ENCODE data around the gene OTUD4.
"Not testable (repeated sequence)": the region's sequence is repeated elsewhere in the genome, so short reads cannot be mapped to it uniquely, and the experiment has no call there.

OTUD4 gene, protein sequence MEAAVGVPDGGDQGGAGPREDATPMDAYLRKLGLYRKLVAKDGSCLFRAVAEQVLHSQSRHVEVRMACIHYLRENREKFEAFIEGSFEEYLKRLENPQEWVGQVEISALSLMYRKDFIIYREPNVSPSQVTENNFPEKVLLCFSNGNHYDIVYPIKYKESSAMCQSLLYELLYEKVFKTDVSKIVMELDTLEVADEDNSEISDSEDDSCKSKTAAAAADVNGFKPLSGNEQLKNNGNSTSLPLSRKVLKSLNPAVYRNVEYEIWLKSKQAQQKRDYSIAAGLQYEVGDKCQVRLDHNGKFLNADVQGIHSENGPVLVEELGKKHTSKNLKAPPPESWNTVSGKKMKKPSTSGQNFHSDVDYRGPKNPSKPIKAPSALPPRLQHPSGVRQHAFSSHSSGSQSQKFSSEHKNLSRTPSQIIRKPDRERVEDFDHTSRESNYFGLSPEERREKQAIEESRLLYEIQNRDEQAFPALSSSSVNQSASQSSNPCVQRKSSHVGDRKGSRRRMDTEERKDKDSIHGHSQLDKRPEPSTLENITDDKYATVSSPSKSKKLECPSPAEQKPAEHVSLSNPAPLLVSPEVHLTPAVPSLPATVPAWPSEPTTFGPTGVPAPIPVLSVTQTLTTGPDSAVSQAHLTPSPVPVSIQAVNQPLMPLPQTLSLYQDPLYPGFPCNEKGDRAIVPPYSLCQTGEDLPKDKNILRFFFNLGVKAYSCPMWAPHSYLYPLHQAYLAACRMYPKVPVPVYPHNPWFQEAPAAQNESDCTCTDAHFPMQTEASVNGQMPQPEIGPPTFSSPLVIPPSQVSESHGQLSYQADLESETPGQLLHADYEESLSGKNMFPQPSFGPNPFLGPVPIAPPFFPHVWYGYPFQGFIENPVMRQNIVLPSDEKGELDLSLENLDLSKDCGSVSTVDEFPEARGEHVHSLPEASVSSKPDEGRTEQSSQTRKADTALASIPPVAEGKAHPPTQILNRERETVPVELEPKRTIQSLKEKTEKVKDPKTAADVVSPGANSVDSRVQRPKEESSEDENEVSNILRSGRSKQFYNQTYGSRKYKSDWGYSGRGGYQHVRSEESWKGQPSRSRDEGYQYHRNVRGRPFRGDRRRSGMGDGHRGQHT

GRCh38 chr4:145180298-145181090, at the start of gene OTUD4:
Gene OTUD4, minus strand, starts transcription at chr4:145180589. Its CDS starts 616 bp downstream, at chr4:145179973.
- peak; percentile 82 for DNase-seq (ENCODE audit: low spot score)

- DNase-seq (ENCODE audit: low spot score) = not testable (repeated sequence)
Observed at GRCh38 chr4:145223228-145223627, 42.8 kb upstream of the OTUD4 start.

DNA sequence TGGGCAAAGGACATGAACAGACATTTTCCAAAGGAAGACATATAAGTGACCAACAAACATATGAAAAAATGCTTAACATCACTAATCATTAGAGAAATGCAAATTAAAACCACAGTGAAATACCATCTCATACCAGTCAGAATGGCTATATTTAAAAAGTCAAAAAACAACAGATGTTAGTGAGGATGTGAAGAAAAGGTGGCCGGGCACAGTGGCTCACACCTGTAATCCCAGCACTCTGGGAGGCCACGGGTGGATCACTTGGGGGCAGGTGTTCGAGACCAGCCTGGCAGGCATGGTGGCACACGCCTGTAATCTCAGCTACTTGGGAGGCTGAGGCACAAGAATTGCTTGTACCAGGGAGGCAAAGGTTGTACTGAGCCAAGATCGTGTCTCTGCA, 41.1 kb upstream of the OTUD4 start:
- DNase-seq (ENCODE audit: low spot score) = not testable (repeated sequence)

- DNase-seq (ENCODE audit: low spot score) = no peak
Observed at GRCh38 chr4:145219090-145219489, 38.7 kb upstream of the OTUD4 start.

- DNase-seq (ENCODE audit: low spot score) = no peak
Observed at GRCh38 chr4:145218251-145218650, 37.9 kb upstream of the OTUD4 start.

DNA sequence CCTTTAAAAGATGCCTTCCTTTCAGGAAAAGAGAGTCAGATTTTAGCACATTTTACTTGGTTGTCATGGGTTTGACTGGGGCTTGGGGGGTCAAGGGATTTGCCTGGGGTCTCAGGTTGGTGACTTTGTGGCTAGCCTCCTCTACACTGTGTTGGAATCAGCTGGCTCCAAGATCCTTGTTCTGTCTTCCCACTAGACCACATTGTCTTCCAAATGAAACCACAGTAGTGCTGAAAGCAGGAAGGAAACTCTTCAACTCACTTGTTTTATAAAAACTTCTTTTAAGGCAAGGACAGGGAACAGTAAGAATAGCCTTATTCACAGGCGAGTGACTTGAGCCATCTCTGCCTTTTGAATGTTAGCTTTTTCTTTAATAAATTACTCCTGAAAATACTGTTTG, 37.0 kb upstream of the OTUD4 start:
- DNase-seq (ENCODE audit: low spot score) = no peak

DNA sequence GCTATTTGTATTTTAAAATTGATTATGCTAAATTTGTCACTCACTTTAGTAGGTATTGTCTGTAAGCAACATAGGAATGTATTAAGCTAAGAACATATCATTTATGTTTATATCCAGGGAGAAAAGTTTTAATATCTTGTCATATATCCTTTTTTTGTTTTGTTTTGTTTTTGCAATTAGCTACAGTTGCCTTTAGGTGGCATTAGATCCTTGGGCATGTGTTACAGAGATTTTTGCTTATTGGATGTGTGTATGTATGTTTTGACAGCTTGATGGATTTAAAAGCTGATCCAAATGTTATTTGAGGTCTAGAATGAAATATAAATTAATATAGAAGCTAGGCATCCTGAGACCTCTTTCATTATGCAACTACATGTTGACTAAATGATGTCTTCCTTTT, 36.1 kb upstream of the OTUD4 start:
- no peak for DNase-seq (ENCODE audit: low spot score)

- no peak for DNase-seq (ENCODE audit: low spot score)
Observed at GRCh38 chr4:145213245-145213644, 32.9 kb upstream of the OTUD4 start.

GRCh38 chr4:145207934-145208333, 27.5 kb upstream of the OTUD4 start:
- no peak for DNase-seq (ENCODE audit: low spot score)

GRCh38 chr4:145203410-145203809, 23.0 kb upstream of the OTUD4 start:
- DNase-seq (ENCODE audit: low spot score) = no peak

DNA sequence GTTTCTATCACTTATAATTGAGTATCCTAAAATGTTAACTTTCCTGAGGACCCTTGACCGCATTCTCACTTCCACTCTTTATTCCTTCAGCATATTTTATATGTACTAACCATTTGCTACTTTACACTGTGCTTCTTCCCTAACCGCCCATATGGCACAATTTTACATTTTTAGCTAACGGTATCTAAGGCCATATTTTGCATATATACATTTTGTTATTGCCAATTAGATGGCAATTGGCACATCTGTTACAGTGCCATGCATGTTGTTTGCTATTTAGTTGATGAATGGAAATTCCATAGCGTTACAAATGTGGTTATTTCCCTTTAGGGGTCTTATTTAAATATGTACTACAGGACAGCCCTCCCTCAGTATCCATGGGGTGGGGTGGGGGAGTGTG, 20.0 kb upstream of the OTUD4 start:
- DNase-seq (ENCODE audit: low spot score) = no peak

- no peak for DNase-seq (ENCODE audit: low spot score)
Observed at GRCh38 chr4:145199051-145199716, 18.8 kb upstream of the OTUD4 start.

- DNase-seq (ENCODE audit: low spot score) = no peak
Observed at GRCh38 chr4:145196747-145197146, 16.4 kb upstream of the OTUD4 start.

GRCh38 chr4:145195167-145195952, 15.0 kb upstream of the OTUD4 start:
- DNase-seq (ENCODE audit: low spot score) = no peak

GRCh38 chr4:145189981-145190380, 9.6 kb upstream of the OTUD4 start:
- DNase-seq (ENCODE audit: low spot score) = no peak

GRCh38 chr4:145186729-145187128, 6.3 kb upstream of the OTUD4 start:
- no peak for DNase-seq (ENCODE audit: low spot score)

DNA sequence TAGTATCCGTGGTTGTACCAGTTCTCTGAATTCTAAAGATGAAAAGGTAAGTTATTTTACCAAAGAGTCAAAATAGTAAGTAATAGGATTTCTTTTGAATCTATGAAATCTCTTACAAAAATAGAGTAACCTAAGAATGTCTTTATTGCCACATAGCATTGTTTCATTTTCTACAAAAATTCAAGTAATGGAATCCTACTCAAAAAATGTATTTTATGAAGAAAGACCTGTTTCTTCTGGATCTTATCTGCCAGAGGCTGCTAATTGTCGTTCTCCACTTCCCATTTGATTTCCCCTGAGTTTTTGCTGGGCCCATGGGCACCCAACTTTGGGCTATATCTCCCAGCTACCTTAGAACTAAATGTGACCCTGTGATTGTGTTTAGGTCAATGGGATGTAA, 3.2 kb upstream of the OTUD4 start:
- DNase-seq (ENCODE audit: low spot score) = no peak

- no peak for DNase-seq (ENCODE audit: low spot score)
Observed at GRCh38 chr4:145183023-145183422, 2.6 kb upstream of the OTUD4 start.

GRCh38 chr4:145182222-145182621, 1.8 kb upstream of the OTUD4 start:
- DNase-seq (ENCODE audit: low spot score) = no peak

DNA sequence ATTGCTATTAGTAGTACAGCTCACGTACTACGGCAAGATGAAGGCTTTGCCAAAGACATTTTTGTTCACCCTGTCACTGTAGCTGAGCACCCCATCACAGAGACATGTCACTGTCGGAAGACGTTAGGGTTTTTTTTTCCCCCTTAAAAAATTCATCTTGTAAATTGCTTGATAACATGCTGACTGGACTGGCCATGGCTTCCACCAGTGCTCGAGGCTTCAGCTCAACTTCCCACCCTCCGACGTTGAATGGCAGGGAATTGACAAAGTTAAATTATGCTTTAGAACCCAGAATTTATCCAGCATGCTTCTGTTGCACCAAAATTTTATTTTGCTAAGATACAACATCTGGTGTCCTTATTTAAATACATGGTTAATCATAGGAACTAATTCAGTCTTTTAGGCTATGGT, 707 bp upstream of the OTUD4 start:
- DNase-seq (ENCODE audit: low spot score) = no peak

All from HuH-7 (cell line).